ENCODE measurements around the gene CEMIP2. TPM values are rescaled to one million over a fixed set of nuclear protein-coding genes. Genes with fewer than 3 reads are reported as not detected.

CEMIP2 gene
- total and polyA plus RNA-seq, 2 of the 13 experiments (the other 11 are each of a cell fraction or from before 2014, with no cell fraction given), result 94.3 to 128 TPM

DNA sequence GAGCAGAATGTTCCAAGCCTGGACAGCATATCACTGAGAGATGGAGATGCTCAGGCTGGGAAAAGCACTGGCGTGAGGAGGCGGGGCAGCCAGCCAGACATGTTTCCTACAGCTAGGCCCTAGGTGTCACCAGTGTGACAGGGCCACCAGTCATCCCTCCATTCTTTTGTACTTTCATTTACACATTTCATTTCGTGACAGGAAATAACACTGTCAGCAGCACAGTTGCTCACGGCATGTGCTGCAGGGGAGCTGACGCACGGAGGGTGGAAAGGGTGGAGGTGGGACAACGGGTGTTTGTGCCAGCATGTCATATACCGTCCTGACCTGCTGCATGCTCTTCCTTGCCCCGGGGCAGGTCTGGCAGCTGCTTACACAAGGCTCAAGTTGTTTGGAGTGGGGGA lies 14.8 kb upstream of the CEMIP2 start (continued):
- TF ChIP-seq, protein P1, sequence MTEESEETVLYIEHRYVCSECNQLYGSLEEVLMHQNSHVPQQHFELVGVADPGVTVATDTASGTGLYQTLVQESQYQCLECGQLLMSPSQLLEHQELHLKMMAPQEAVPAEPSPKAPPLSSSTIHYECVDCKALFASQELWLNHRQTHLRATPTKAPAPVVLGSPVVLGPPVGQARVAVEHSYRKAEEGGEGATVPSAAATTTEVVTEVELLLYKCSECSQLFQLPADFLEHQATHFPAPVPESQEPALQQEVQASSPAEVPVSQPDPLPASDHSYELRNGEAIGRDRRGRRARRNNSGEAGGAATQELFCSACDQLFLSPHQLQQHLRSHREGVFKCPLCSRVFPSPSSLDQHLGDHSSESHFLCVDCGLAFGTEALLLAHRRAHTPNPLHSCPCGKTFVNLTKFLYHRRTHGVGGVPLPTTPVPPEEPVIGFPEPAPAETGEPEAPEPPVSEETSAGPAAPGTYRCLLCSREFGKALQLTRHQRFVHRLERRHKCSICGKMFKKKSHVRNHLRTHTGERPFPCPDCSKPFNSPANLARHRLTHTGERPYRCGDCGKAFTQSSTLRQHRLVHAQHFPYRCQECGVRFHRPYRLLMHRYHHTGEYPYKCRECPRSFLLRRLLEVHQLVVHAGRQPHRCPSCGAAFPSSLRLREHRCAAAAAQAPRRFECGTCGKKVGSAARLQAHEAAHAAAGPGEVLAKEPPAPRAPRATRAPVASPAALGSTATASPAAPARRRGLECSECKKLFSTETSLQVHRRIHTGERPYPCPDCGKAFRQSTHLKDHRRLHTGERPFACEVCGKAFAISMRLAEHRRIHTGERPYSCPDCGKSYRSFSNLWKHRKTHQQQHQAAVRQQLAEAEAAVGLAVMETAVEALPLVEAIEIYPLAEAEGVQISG (CRISPR knock-in tag; IDR thresholded peaks at IDR 0.05), result no peak
- TF ChIP-seq, protein P2, sequence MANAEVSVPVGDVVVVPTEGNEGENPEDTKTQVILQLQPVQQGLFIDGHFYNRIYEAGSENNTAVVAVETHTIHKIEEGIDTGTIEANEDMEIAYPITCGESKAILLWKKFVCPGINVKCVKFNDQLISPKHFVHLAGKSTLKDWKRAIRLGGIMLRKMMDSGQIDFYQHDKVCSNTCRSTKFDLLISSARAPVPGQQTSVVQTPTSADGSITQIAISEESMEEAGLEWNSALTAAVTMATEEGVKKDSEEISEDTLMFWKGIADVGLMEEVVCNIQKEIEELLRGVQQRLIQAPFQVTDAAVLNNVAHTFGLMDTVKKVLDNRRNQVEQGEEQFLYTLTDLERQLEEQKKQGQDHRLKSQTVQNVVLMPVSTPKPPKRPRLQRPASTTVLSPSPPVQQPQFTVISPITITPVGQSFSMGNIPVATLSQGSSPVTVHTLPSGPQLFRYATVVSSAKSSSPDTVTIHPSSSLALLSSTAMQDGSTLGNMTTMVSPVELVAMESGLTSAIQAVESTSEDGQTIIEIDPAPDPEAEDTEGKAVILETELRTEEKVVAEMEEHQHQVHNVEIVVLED (CRISPR knock-in tag; IDR thresholded peaks at IDR 0.05; ENCODE audit: borderline replicate concordance), result no peak
- no peak for TF ChIP-seq RBM39 (IDR thresholded peaks at IDR 0.05; ENCODE audit: low read depth, low read length, poor library complexity, severe bottlenecking)
- TF ChIP-seq, protein P3, sequence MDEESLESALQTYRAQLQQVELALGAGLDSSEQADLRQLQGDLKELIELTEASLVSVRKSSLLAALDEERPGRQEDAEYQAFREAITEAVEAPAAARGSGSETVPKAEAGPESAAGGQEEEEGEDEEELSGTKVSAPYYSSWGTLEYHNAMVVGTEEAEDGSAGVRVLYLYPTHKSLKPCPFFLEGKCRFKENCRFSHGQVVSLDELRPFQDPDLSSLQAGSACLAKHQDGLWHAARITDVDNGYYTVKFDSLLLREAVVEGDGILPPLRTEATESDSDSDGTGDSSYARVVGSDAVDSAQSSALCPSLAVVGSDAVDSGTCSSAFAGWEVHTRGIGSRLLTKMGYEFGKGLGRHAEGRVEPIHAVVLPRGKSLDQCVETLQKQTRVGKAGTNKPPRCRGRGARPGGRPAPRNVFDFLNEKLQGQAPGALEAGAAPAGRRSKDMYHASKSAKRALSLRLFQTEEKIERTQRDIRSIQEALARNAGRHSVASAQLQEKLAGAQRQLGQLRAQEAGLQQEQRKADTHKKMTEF (CRISPR knock-in tag; IDR thresholded peaks at IDR 0.05), result peak; percentile 57; the same call in 1 of the 2 replicates
- no peak for TF ChIP-seq RFX3 (CRISPR knock-in tag; IDR thresholded peaks at IDR 0.05)
- TF ChIP-seq HES4 (CRISPR knock-in tag; IDR thresholded peaks at IDR 0.05; ENCODE audit: borderline replicate concordance), result no peak
- no peak for TF ChIP-seq ZZZ3 (CRISPR knock-in tag; IDR thresholded peaks at IDR 0.05; ENCODE audit: borderline replicate concordance)
- no peak for TF ChIP-seq HMGA1 (CRISPR knock-in tag; conservative IDR thresholded peaks at IDR 0.05)
- TF ChIP-seq XBP1 (CRISPR knock-in tag; IDR thresholded peaks at IDR 0.05), result no peak
- TF ChIP-seq, protein P4, sequence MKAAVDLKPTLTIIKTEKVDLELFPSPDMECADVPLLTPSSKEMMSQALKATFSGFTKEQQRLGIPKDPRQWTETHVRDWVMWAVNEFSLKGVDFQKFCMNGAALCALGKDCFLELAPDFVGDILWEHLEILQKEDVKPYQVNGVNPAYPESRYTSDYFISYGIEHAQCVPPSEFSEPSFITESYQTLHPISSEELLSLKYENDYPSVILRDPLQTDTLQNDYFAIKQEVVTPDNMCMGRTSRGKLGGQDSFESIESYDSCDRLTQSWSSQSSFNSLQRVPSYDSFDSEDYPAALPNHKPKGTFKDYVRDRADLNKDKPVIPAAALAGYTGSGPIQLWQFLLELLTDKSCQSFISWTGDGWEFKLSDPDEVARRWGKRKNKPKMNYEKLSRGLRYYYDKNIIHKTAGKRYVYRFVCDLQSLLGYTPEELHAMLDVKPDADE (CRISPR knock-in tag; IDR thresholded peaks at IDR 0.05), result no peak
- TF ChIP-seq, protein P5, sequence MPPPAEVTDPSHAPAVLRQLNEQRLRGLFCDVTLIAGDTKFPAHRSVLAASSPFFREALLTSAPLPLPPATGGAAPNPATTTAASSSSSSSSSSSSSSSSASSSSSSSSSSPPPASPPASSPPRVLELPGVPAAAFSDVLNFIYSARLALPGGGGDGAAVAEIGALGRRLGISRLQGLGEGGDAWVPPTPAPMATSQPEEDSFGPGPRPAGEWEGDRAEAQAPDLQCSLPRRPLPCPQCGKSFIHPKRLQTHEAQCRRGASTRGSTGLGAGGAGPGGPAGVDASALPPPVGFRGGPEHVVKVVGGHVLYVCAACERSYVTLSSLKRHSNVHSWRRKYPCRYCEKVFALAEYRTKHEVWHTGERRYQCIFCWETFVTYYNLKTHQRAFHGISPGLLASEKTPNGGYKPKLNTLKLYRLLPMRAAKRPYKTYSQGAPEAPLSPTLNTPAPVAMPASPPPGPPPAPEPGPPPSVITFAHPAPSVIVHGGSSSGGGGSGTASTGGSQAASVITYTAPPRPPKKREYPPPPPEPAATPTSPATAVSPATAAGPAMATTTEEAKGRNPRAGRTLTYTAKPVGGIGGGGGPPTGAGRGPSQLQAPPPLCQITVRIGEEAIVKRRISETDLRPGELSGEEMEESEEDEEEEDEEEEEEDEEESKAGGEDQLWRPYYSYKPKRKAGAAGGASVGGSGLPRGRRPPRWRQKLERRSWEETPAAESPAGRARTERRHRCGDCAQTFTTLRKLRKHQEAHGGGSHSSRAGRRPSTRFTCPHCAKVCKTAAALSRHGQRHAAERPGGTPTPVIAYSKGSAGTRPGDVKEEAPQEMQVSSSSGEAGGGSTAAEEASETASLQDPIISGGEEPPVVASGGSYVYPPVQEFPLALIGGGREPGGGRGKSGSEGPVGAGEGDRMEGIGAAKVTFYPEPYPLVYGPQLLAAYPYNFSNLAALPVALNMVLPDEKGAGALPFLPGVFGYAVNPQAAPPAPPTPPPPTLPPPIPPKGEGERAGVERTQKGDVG (CRISPR knock-in tag; IDR thresholded peaks at IDR 0.05; ENCODE audit: borderline replicate concordance), result no peak
- no peak for TF ChIP-seq FOXA1 (IDR thresholded peaks at IDR 0.05)
- TF ChIP-seq FOXA1 (CRISPR knock-in tag; IDR thresholded peaks at IDR 0.05), result peak; percentile 51
- no peak for TF ChIP-seq TRIM24 (CRISPR knock-in tag; IDR thresholded peaks at IDR 0.05)
- no peak for TF ChIP-seq IKZF1 (IDR thresholded peaks at IDR 0.05)
- TF ChIP-seq ZNF496 (CRISPR knock-in tag; IDR thresholded peaks at IDR 0.05; ENCODE audit: insufficient replicate concordance), result no peak
- TF ChIP-seq, protein P6, sequence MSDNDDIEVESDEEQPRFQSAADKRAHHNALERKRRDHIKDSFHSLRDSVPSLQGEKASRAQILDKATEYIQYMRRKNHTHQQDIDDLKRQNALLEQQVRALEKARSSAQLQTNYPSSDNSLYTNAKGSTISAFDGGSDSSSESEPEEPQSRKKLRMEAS (IDR thresholded peaks at IDR 0.05), result 0 out of 2 replicates have a peak, but pooled peaks have one; percentile 41
- no peak for TF ChIP-seq AGO2 (optimal IDR thresholded peaks at IDR 0.05; ENCODE audit: low read depth, low read length)
